Choroid plexus epithelial cell (primary cell): ENCODE results near the gene MECR.

Source experiments
- DNase-seq: peaks from one replicate; pipeline ENCODE4 v3.0.0-alpha.2; 2010; ENCODE audit warnings: low read depth
- H3K4me3 ChIP-seq: 2 replicates; pipeline ENCODE4 v1.5.1; 2011; ENCODE audit warnings: low read depth, mild to moderate bottlenecking, control low read depth, low read length, moderate library complexity
- CTCF ChIP-seq: conservative IDR thresholded peaks from 2 replicates; pipeline ENCODE4 v1.5.1; 2011; ENCODE audit warnings: low read depth, mild to moderate bottlenecking, control low read depth, inconsistent platforms, low read length, moderate library complexity

Gene MECR

GRCh38 chr1:29202584-29203340 is 28.0 kb downstream of the MECR start:
- H3K4me3 ChIP-seq: no peak overlapping the region
- TF ChIP-seq CTCF: peak; percentile 99
- DNase-seq: peak; percentile 99

- TF ChIP-seq CTCF: no peak
- DNase-seq: no peak
- H3K4me3 ChIP-seq: no peak overlapping the region
These were observed 28.7 kb downstream of the MECR start for GRCh38 chr1:29202053-29202452.

- DNase-seq: no peak
- no peak for TF ChIP-seq CTCF
- H3K4me3 ChIP-seq: no peak overlapping the region
These were observed 29.1 kb downstream of the MECR start for GRCh38 chr1:29201595-29202051.

- no peak for DNase-seq
- no peak overlapping the region for H3K4me3 ChIP-seq
- TF ChIP-seq CTCF: no peak
These were observed 29.7 kb downstream of the MECR start for GRCh38 chr1:29200906-29201594.

- no peak overlapping the region for H3K4me3 ChIP-seq
- no peak for DNase-seq
- TF ChIP-seq CTCF: no peak
These were observed 32.7 kb downstream of the MECR start for GRCh38 chr1:29197993-29198392.

GRCh38 chr1:29197590-29197924 is 33.2 kb downstream of the MECR start:
- peak; percentile 70 for DNase-seq
- peak; percentile 66 for TF ChIP-seq CTCF

More at GRCh38 chr1:29197590-29197924, 33.2 kb downstream of the MECR start:
- H3K4me3 ChIP-seq: no peak overlapping the region
